Epithelial cell of esophagus (primary cell): ENCODE measurements around the gene LMF1.

Source experiments
- DNase-seq: peaks from one replicate; pipeline ENCODE4 v3.0.0; 2010; ENCODE audit warnings: low read depth
- H3K4me3 ChIP-seq: 2 replicates; pipeline ENCODE4 v1.5.1; 2011; ENCODE audit warnings: mild to moderate bottlenecking, low read length, control low read depth
- CTCF ChIP-seq: IDR thresholded peaks from 2 replicates; pipeline ENCODE4 v1.5.1; 2011; ENCODE audit warnings: low read depth, mild to moderate bottlenecking, low read length, control low read depth, inconsistent platforms; ENCODE audit not compliant: insufficient read depth; ENCODE audit errors: missing control alignments

The LMF1 gene

GRCh38 chr16:973366-973765 is 2.6 kb upstream of the LMF1 start:
- DNase-seq: no peak
- TF ChIP-seq CTCF: no peak
- no peak overlapping the region for H3K4me3 ChIP-seq

- H3K4me3 ChIP-seq: no peak overlapping the region
- DNase-seq: no peak
- no peak for TF ChIP-seq CTCF
These were observed 1.7 kb upstream of the LMF1 start for GRCh38 chr16:972316-973002.

- no peak overlapping the region for H3K4me3 ChIP-seq
- DNase-seq: no peak
- TF ChIP-seq CTCF: no peak
These were observed 1.2 kb upstream of the LMF1 start for GRCh38 chr16:971981-972315.

GRCh38 chr16:971582-971905 is 760 bp upstream of the LMF1 start:
- no peak overlapping the region for H3K4me3 ChIP-seq
- no peak for TF ChIP-seq CTCF
- no peak for DNase-seq

- peak overlapping the region; percentile 51 for H3K4me3 ChIP-seq
- DNase-seq: peak; percentile 2
- no peak for TF ChIP-seq CTCF
These were observed 408 bp downstream of the LMF1 start for GRCh38 chr16:970386-970765.

- DNase-seq: no peak
- H3K4me3 ChIP-seq: peak overlapping the region; percentile 51
- no peak for TF ChIP-seq CTCF
These were observed 1.0 kb downstream of the LMF1 start for GRCh38 chr16:969508-970385.
